HG02970 (cell line): ENCODE measurements around the gene UNC5CL.
A peak's percentile ranks its signal among the peaks of the same experiment; 100 is the strongest.
"Not testable (repeated sequence)": the region's sequence is repeated elsewhere in the genome, so short reads cannot be mapped to it uniquely, and the experiment has no call there.

Experiments used
- ATAC-seq: cut with Tn5 transposase; IDR thresholded peaks from one replicate; pipeline ENCODE4 v1.9.1; 2021; ENCODE audit warnings: mild to moderate bottlenecking, moderate library complexity, moderate number of reproducible peaks; ENCODE audit not compliant: unreplicated experiment, low FRiP score

UNC5CL gene

DNA sequence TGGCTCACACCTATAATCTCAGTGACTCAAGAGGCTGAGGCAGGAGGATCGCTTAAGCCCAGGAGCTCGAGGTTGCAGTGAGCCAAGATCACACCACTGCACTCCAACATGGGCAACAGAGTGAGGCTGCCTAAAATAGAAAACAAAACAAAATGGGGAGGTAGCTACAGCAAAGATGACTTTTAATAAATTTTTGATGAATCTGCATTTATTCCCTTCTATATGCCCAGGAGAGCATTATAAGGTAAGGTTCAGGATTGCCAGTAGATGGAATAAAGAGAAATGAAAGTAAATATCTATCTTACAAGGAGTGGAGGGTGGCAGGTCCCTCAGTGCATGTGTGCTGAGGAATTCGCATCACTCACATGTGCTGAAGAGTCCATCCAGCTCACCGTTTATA is 24.2 kb downstream of the UNC5CL start:
- ATAC-seq = no peak

DNA sequence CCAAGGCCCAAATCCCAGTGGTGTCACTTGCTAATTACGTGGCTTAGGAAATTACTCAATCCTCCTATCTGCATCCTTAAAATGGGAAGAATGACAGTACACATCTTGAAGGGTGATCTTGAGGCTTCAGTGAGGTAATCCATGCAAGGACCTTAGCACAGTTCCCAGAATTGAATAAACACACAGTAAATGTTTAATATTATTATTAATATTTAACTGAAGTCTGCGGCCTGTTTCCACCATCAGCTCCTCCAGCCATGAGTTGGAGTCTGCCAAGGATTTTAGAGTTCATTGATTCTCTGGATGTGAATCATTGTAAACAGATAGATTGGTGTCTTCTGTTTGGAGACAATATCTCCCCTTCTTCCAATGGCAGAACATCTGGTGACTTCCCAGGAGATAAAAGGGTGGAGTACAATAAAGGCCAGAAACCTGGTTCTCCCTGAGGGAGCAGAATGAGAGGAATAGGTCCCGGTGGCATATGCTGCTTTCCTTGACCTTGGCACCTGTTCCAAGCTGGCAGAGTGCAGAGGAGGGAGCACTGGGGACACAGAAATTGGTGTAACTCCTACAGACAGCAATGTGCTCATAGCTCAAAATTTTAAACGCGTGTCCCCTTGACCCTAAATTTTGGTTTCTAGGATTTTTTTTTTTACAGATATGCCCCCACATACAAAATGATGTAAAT is 25.4 kb downstream of the UNC5CL start:
- ATAC-seq = no peak

DNA sequence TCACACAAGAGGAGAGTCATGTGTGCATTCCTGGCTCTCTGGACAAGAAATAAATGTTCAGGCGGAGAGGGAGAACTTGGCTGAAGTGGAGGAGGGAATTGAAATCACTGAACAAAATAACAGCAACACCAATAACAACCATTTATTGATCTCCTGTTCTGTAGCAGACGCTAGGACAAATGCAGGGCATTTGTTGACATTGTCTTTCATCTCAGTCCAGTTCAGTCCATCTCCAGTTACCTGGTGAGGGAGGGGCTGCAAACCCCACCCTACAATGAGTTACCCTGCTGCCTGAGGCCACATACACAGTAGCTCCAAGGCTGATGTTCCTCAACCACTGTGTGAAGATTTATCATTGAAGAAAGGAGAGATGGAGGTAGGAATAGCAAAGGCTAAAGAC is 27.3 kb downstream of the UNC5CL start:
- no peak for ATAC-seq

DNA sequence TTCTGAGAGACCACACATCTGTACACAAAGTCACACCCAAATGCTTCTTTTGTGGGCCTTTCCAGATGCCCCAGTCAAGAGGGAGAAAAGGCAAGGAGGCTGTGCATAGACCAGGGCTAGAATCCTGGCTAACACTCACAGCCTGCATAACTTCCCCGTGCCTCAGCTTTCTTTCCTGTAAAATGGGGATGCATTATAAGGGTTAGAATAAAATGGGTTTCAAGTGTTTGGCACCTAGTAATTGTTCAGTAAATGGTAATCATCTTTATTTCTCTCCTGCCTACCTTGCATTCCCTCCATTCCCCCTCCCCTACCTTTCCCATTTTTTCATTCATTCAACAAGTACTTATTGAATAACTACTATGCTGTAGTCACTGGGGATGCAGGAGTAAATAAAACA is 29.4 kb downstream of the UNC5CL start:
- ATAC-seq = no peak

GRCh38 chr6:41008011-41008410 is 31.0 kb downstream of the UNC5CL start:
- no peak for ATAC-seq

- not testable (repeated sequence) for ATAC-seq
These were observed 32.0 kb downstream of the UNC5CL start for GRCh38 chr6:41006980-41007379.

DNA sequence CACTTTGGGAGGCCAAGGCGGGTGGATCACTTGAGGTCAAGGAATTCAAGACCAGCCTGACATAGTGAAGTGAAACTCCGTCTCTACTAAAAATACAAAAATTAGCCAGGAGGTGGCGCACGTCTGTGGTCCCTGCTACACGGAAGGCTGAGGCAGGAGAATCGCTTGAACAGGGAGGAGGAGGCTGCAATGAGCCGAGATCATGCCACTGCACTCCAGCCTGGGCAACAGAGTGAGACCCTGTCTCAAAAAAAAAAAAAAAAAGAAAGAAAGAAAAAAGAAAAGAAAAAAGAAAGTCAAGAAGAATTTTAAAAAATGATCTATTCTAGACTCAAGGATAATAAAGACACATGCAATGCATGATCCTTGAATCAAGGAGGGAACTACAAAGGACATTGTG is 32.8 kb downstream of the UNC5CL start:
- ATAC-seq = peak; percentile 53

GRCh38 chr6:41002168-41002567 is 36.9 kb downstream of the UNC5CL start:
- ATAC-seq = no peak

DNA sequence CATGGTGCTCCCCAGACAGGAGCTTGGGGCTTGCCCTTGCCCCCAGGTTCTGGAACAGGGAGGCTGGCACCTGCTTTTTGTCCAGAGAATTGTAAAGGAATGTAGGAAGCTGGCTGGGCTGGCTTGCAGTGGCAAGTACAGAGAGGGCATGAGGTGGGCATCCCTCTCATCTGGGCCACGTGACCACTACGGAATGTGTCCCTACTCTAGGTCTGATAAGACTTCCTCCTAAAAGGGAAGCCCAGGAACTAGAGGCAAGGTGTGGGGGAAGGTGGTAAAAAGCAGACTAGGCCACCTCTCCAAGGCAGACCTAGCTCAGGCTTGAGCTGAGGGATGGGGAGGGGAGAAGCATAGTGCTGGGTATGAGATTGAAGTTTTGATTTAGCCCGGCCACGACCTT is 38.8 kb downstream of the UNC5CL start:
- ATAC-seq = no peak

DNA sequence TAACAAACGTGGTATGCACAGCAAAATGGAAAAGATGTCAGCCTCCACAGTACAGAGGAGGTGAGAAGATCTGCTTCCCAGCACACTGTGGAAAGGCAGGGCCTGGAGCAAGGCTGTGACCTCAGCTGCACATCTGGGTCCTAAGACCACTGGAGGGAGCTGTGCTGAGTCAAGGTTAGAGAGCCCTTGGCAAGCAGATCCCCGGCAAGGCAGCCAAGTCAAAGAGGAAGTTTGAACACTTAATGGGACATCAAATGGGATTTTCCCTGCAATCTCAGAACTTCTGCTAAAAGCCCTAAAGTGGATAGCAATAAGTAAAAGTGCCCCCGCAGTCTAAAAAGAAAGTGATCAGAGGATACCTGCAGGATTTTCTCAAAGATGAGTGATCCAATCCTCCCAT is 39.5 kb downstream of the UNC5CL start:
- no peak for ATAC-seq

DNA sequence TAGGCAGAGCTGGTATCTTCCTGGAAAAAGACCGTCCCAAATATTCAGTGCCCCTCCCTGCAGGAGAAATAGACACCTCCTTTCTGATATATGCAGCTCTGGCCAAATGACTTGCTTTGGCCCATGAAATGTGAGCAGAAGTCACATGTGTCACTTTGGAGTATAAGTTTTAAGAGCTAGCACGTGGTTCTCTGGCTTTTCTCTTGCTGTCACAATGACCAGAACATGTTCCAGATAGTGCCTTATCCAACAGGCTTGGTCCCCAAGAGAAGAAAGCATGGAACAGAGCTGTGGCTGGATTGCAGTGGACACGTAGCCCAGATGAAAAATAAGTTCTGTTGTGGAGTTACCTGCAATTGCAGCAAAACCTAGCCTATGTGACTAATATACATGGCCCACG is 40.4 kb downstream of the UNC5CL start:
- no peak for ATAC-seq

GRCh38 chr6:40997234-40997957 is 41.6 kb downstream of the UNC5CL start:
- no peak for ATAC-seq

- no peak for ATAC-seq
These were observed 42.3 kb downstream of the UNC5CL start for GRCh38 chr6:40996591-40997233.

DNA sequence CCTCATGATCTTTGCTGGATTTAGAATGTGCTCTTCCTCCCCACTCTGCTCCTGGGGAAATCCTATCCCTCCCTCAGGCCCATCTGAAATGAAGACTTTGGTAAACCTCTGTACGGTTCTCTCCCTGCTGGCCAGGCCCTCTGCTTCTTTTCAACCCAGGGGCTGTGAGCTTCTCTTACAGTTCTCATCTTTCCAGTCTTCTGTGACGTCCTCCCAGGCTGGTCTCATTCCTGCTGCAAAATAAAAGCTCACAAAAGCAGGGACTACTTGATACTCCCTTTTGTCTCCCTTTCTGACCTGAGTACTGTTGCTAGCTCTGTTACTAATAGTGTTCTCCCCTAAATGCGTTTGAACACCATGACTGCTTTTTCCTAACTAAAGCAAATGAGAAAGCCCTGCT is 46.3 kb downstream of the UNC5CL start:
- ATAC-seq = no peak

GRCh38 chr6:40990301-40990700 is 48.7 kb downstream of the UNC5CL start:
- no peak for ATAC-seq

- ATAC-seq = no peak
These were observed 49.5 kb downstream of the UNC5CL start for GRCh38 chr6:40989204-40990169.

DNA sequence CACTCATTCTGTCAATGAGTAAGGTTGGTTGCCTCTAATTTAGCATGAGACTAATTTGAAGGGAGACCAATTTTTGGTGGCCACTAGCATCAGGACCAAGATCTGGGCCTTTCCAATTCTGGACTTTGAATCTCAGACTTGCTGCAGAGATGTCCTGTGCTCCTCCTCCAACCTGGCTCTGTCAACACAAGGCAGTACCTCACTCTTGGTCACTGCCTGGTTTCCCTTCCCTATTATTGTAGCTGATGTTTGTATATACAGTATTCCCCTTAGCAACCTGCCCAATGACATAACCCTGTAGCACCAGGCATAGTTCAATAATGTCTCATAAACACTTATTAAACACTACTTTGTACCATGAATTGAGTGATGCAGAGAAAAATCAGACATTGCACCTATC is 50.4 kb downstream of the UNC5CL start:
- no peak for ATAC-seq

GRCh38 chr6:40986921-40987819 is 51.9 kb downstream of the UNC5CL start:
- no peak for ATAC-seq

GRCh38 chr6:40986364-40986763 is 52.7 kb downstream of the UNC5CL start:
- no peak for ATAC-seq

GRCh38 chr6:40983752-40984151 is 55.3 kb downstream of the UNC5CL start:
- ATAC-seq = no peak
